Activated T-helper 1 cell treated with anti-CD3 and anti-CD28 coated beads, Interleukin-2, amount 50 U/mL, for 16 hours (primary cell): ENCODE data around the gene AGAP1.

Source experiments
- DNase-seq, 2 donors: peaks; one replicate each; pipeline ENCODE4 v3.0.0-alpha.2; 2020; ENCODE audit warnings: low read depth in 1 of 2, low spot score in 1 of 2

Gene AGAP1

DNA sequence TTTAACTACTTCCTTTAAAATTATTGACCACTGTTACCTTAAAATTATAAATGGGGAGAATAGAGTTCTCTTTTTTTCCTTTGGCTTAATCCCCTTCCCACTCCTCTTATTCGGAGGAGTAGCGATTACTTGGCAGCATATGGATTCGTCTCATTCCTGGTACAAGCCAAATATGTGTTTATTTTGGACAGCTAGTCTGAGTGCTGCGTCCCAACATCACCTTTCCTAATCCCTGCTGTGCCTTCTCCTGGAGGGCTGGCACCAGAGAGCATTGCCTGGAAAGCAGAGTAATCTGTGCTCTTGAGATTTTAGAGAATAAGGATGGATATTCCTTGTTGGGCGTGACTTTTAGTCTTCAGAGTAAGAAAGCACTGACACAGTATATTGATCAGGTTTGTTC lies 185.6 kb downstream of the AGAP1 start:
- no peak for DNase-seq

DNA sequence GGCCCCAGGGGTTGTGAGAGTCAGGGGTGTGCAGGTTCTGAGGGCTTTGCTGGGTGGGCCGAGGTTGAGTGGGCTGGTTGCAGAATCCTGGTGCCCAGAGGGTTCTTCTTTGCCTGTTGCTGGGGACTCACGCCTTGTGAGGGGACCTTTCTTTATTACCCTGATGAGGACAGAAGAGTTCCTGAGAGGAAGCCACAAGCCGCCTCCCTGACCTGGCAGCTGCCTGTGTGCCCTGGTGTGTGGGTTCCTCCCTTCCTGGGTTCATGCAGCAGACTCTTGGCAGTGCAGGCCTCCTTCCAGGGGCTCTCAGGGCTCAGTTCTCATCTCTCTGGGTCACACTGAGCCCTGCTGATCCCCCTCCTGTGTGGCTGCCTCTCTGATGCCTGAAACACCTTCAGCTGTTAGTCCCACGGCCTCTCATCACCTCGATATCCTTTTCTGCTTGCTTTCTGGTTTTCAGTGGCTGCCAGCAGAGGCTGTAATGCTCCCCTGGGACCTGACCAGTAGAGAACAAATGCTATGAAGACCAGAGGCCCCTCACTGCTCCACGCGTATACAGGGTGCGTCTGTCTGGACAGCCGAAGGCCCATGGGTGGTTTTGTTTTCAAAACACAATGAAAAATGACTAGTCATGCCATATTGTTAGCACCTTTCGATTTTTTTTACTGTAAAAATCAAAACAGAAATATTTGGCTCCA lies 191.3 kb downstream of the AGAP1 start:
- DNase-seq = no peak

DNA sequence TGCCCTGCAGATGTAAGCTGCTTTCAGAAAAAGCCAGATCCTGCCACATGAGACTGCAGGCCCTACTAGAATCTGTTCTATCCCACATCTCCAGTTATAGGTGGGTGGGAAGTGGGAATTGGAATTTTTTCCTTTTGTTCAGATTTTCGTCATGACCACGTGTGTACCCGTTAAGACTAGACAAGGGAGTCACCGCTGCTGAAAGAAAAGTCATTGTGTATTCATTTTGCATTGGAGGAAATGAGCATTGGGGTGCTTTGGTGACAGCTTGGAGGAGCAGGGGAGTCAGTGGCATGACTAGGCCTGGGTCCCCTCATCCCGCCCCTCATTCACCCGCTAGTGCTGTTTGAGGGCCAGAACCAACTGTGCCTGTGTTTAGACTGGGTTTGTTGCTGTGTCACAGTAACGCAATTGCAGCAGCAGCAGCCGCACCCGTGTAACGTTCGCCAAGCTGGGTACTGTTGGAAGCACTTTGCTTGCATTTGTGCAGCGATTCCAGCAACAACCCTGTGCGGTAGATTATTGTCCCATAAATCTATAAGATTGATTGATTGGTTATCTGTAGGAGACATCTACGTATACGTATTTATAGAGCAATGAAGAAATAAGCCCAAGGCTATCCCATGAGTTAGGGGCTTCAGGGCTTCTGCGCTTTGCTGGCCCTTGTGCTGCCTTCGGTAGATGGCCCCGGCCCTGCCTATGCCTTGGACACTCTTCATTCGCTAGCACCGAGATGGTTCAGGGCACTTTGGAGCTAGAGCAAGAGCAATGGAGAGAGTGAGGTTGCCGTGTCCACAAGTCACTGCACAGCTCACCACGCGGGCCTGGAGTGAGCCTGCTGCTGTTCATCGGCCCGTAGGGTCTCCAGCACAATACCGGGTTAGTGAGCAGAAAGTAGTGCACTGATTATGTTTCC lies 194.9 kb downstream of the AGAP1 start:
- DNase-seq = no peak

DNA sequence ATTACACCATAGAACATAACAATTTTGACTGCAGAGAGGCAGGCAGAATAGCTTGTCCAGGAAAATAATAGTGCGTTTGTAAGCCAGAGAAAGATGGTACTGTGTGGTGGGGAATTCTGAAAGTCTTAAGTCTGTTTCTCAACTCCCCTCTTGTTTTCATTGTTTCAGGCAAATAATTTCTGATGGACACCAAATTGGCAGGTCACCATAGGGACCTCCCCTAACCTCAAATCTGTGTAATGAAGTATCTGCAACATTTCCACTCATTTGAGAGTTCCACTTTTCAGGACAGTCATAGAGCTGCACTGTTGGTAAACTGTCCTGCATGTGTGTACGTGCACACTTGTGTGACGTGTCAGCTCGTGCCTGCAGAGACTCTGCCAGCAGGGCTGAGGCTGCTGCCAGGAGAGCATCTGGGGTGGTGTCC lies 195.6 kb downstream of the AGAP1 start:
- no peak for DNase-seq

DNA sequence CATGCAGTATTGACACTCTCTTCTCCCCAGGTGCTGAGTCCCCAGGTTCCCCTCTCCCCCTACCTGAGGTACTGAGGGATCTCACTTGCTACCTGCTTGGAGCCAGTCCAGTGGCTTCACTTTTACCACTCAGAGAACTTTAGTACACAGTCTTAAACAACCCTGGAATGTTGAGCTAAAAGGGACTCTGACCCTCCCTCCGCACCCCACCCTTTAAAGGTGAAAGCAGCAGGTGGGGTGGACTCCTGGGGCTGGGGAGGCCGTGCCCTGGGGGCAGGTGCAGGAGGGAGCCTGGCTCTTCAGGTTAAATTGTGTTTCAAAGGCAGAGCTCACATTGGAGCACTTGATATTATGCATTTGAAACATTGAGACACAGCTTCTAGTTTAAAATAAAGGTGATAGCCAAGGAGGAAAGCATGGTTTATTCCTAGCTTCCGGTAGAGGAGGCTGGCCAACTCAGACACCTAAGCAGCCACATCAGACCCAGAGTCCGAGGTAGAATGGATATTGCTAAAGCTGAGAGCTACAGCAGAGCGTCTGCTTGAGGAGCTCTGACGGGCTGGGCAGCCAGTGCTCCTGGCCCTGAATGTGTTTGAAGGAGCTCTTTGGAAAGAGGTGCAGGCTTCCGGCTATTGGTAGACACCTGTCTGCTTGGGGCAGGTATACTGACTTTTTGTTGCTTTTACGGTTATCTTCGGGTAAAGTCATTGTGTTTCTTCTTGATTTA lies 196.4 kb downstream of the AGAP1 start:
- DNase-seq = no peak

DNA sequence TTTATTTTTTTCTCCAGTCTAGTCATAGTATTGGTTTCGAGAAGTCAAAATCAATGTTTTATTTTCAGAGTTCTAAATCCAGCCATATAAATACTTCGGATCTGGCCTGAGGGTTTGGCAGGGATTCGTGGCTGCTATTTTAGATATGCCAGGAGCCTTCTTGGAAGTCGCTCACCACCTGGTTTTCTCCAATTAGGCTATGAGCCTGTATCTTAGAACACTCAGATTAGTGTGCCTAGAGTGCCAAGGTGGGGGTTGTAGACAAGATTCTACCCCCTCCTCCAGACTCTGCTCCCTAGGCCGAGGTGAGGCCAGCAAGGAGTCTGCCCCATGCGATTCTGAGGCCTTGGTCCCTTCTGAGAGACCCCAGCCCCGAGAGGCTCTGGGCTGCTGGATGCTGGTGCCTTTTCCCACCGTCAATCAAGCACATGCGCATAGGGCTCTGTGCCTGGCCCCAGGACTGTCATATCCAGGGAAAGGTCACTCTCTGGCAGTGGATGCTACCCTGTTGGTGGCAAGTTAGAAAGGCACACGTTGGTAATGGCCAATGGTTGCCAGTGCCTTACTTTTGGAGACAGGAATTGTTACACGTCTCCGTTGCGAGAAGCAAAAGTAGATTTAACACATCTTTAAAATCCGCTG lies 197.1 kb downstream of the AGAP1 start:
- no peak for DNase-seq

DNA sequence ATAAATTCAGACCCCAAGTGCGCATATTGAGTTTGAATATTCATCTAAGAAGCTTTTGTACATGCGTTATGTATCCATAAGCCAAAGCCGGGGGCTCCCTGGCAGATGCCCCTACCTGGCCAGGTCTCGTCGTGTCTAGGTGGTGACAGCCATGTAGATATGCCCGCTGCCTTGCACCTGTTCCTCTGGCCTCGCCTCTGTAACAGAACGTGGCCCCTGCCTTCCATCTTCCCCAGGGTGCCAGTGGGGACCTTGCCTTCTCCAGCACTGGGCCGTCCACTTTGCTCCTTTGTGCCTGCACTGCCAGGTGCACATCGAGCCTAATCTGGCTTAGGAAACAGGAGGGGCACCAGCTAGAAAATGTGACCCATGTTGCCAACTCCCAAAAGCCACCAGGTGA lies 198.2 kb downstream of the AGAP1 start:
- no peak for DNase-seq

DNA sequence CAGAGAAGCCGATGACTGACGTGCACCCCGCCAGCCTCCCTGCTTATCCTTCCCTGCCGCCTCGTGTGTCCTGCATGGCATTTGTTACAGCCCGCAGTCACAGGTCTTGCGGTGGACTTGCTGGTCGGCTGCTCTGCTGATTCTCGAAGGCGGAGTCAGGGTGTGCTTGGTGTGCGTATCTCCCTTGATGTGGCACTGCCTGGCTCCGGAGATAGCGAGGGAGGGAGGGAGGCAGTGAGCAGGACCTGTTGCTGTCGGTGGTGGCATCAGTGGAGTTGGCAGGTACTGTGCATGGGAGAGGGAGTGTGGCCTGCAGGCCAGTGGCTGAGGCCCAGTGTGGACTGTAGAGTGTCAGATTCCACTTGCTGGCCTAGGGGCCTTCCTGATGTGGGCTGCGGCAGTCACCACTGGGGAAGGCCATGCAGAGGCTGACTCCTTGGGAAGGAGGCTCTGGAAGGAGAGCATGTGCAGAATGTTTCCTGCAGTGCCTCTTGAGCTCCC lies 198.9 kb downstream of the AGAP1 start:
- no peak for DNase-seq

DNA sequence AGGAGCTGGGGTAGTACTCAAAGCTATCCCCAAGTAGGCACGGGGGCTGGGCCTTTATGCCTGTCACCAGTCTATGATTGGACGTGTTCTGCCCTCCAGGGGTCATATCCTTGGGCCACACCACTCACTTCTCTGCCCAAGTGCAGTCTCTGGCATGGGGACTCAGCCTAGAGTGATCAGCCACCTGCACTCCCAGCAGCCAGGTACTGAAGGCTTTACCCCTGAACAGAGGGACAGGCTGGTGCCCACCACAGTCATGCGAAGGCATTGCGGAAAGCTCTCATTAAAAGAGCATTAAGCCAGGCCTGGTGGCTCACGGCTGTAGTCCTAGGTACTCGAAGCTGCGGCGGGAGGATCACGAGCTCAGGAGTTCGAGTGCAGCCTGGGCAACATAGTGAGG lies 199.4 kb downstream of the AGAP1 start:
- DNase-seq = no peak

DNA sequence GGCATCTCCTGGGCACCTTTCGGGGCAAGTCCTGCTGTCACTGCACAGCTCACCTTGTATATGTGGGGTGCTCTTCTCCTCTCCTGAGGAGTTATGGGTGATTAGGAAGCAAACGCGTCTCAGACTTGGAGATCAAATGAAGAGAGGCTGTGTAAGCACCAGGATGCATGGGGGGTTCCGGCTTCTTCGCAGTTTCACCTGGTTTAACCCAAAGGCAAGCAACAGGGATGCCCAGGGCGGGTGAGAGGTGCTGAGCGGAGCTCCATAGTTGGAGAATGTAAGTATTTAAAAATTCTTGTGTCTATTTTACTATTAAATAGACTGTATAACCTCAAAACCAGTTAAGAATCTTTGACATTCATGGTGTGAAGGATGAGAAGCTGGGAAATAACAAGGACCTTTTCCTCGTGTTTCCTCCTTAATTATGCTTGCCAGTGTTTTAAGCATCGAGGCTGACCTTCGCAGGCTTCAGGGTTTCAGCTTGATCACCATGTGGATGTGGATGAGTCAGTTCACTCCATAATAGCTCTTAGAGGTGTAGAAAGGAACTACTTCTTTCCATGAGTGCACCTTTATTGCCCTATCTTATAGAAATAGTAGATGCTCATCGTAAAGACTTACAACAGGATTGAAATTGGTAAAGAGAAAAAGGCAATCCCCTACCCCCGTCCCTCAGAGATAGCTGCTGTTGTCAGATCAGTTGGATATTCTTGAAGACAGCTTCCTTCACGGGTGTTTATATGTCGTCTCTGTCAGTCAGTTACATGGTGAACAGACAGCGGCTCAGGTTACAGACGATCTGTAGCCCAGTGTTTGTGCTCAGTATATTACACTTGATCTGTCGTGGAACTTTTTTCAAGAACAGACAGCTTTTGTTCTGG lies 201.1 kb downstream of the AGAP1 start:
- DNase-seq = no peak

DNA sequence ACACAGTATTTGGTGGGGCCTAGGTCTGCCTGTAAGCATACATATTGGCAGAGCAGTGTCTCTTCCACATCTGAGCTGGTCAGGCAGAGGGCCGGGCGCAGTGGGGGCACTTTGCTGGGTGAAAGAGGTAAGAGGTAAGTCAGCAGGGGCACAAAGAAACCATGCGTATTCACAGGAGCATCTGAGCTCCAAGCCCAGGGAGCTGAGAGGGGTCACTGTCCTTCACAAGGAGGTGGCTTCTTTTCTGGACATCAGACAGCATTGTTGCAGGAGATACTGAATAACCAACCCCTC lies 201.7 kb downstream of the AGAP1 start:
- no peak for DNase-seq

DNA sequence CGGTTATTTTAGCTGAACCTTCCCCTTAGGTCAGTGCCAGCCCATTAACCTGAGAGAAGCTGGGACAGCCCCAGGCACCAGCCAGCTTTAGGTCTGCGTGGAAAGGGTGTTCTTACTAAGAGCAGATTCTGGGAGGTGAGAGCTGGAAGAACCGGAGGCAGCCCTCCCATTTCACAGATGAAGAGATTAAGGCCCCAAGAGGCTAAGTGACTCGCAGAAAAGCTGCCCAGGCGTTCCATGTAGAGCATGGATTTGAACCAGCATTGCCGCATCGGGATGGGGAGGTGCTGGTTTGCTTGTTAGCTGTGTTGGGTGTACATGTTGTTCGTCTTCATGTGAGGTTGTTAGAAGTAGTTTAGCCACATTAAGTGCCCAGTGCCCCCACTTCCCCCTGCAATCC lies 203.2 kb downstream of the AGAP1 start:
- no peak for DNase-seq

DNA sequence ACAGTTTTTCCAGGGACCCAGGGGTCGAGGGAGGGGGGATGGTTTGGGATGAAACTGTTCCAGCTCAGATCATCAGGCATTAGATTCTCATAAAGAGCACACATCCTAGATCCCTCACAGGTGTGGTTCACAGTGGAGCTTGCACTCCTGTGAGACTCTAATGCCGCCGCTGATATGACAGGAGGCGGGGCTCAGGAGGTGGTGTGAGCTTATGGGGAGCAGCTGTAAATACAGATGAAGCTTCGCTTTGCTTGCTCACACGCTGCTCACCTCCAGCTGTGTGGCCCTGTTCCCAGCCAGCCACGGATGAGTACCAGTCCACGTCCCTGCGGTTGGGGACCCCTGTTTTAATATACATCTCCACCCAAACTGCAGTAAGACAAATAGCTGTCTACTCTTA lies 204.2 kb downstream of the AGAP1 start:
- no peak for DNase-seq

DNA sequence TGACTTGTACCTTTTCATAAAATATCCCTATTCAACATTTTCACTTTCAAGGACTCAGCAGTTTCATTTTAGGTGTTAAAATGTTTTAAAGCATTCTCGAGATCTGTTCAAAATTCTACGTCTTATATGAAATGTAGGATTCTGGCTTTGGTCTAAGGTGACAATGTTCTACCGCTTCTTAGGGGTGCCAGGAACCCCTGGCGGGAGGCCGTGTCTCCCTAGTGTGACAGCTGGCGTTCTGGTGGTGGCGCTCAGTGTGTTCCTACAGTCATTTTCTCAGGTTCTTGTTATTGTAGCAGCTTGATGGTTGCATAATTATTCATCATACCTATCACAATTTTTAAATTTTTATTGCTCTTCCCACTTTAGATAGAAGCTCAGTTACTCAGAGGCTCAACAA lies 204.6 kb downstream of the AGAP1 start:
- no peak for DNase-seq

DNA sequence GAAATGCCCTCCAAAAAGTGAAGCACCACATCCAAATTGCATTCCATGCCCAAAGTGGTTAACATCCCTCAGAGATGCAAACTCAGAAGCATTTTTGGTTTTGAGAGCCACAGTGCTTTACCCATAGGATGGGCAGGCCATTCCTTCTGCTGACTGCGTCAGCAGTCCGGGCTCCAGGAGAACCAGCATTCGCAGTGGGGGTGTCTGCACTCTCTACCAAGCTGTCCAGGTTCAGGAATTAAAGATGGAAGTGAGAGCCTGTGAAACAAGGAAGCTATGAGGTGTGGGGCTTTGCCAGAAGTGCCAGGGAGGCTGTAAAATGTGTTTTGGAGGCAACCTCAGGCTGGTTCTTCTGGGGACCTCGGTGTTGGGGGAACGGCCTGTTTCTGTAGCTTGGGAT lies 205.7 kb downstream of the AGAP1 start:
- no peak for DNase-seq

DNA sequence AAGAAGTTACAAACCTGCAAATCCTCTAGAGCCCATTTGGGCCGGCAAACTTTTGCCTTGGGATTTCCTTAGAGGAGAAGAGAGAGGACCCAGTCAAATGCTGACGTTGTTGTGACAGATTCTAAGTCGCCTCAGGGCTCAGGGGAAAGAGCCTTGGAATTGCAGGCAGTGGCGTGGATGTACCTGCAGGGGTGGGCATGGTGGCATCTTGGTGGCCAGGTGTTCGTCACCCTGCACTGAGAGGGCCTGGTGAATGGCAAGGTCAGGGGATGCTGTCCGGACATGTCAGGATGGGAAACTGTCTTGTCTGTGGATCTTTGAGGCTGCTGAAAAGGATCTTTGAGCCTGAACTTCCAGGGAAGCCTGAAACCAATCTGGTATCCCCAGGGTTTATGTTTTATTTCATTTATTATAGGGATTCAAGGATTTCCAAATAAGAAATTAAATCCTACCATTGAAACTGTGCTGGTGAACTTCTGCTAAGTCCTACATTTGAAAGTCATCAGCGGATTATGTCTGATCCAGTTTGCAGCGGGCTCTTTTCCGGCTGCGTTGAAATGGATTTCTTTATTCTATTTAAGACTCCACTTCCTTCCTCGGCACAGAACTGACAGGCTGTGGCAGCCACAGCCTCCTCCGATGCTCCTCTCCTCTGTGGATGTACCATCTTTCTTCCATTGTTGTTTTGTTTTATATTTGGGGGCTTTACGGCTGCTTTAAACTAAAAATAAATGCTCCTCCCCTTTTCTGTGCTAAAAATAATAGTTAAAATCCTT lies 207.6 kb downstream of the AGAP1 start:
- no peak for DNase-seq

DNA sequence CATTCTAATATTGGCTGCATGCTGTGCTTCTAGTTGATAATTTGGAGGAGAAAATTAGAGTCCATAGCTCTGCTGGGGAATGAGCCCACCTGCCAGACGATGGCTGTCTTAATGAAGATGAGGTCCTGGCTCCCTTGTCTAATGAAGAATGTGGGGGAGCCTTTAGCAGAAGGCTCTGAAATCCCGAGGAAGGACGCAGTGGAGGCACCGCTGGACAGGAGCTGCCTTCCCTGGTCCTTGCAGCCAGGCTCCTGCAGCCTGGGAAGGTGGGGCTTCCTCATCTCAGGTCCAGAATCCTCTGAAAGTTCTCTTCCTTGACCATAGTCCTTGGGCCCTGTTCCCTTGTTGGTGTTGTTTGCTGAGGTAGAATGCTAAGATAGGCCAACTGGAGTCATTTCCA lies 208.3 kb downstream of the AGAP1 start:
- DNase-seq = no peak

DNA sequence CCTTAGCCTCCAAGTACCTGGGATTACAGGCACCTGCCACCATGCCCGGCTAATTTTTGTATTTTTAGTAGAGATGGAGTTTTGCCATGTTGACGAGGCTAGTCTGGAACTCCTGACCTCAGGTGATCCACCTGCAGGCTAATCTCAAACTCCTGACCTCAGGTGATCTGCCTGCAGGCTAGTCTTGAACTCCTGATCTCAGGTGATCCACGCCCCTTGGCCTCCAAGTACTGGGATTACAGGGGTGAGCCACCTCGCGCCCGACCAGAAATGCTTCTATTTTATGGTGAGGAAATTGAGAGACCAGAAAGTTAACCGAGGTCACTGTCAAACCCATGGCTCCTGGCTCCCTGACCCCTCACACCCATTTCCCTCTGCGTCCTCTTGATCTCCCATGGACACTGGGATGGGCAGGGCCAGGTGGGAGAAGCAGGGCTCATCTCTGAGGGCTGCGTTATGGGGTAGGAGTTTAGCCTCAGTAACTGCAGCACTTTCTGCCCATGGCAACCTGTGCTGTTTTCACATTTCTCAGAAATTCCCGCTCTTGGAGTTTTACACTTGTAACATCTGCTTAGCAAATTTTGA lies 210.0 kb downstream of the AGAP1 start:
- no peak for DNase-seq

DNA sequence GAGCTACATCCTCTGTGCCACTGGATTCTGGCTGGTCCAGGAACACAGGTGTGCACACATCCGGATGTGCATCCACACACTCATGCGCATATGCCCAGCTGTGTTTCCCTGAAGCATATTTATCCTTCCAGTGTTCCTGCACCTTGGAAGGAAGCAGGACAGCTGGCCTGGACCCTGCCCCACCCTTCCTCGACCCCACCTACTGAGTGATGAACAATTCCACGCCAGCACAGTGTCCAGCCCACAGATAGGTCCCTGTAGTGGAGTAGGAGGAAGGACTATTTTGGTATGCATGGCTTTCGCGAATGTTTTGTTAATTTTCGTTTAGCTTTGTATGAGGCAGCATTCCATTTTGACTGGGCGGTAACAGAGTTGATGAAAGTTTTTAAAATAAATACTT lies 211.5 kb downstream of the AGAP1 start:
- DNase-seq = no peak
